ENCODE data around the gene WNT3A. TPM values are rescaled to one million over a fixed set of nuclear protein-coding genes. Genes with fewer than 3 reads are reported as not detected.

The WNT3A gene
- total RNA-seq, 4 donors from 2014 or later = 1.9 to 4.1 (median 3.5) TPM

DNA sequence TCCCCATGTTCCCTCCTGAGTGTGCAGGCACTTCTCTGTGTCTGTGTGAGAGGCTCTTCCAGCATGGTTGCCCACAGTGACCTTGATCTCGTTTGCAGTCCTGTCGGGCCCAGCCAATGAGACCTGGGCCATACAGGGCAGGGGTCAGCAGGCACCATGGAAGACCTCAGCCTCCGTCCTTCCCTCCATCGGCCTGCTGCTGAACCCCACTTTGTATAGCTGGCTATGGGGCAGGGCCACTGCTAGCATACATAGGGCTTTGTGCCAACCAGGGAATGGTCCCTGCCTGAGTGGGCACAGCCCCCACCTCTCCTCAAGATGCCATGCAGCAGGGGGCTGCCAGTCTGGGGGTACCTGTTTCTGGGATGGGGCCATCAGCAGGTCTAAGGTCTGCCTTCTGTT lies 92.5 kb downstream of the WNT3A start:
- TF ChIP-seq, protein P1, sequence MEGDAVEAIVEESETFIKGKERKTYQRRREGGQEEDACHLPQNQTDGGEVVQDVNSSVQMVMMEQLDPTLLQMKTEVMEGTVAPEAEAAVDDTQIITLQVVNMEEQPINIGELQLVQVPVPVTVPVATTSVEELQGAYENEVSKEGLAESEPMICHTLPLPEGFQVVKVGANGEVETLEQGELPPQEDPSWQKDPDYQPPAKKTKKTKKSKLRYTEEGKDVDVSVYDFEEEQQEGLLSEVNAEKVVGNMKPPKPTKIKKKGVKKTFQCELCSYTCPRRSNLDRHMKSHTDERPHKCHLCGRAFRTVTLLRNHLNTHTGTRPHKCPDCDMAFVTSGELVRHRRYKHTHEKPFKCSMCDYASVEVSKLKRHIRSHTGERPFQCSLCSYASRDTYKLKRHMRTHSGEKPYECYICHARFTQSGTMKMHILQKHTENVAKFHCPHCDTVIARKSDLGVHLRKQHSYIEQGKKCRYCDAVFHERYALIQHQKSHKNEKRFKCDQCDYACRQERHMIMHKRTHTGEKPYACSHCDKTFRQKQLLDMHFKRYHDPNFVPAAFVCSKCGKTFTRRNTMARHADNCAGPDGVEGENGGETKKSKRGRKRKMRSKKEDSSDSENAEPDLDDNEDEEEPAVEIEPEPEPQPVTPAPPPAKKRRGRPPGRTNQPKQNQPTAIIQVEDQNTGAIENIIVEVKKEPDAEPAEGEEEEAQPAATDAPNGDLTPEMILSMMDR (IDR thresholded peaks at IDR 0.05) = no peak
- no peak for TF ChIP-seq POLR2A (IDR thresholded peaks at IDR 0.05)
- H3K4me3 ChIP-seq (ENCODE audit: low read depth, poor library complexity, severe bottlenecking) = no peak overlapping the region
- WGBS, 2 donors = 52 to 82% methylated on average over 4 of the region's 4 CpGs
- peak in 1 of 2 donors; percentile 82 for DNase-seq (ENCODE audit: low spot score in 2 of 2)
- intact Hi-C loops (cut with DNase I; ENCODE audit: low total_unique reads) = no loop called here

DNA sequence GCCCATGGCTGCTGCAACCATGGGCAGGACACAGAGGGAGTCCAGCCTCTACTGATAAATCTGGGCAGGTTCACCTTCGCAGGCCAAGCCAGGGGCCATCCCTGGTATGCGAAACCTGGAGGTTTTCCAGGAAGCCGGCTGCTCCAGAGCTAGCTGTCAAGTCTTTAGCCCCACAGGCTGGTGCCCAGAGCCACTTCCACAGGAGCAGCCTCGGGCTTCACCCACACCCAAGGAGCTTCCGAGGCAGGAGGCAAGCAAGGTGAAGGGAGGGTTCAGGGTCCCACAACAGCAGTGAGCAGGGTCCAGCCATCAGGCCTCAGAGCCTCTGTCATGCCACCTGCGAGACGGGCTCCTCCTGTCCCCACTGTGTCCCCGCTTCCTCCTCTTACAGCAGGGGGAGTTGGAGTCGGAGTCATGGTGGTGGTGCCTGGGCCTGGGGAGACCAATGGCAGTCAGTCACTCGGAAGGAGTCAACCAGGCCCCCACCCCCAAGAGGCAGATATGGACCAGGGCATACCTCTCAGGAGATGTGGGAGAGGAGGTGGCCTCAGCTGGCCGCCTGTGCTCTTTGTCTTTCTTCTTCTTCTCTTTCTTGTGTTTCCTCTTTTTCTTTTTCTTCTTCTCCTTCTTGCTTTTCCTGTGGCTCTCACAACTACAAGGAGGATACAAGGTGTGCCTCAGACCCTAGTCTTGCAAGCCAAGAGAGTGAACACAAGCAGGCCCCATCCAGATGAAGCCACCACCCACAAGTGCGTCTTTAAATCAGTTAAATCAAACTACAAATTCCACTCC lies 94.2 kb downstream of the WNT3A start:
- no peak overlapping the region for H3K4me3 ChIP-seq (ENCODE audit: low read depth, poor library complexity, severe bottlenecking)
- intact Hi-C loops (cut with DNase I; ENCODE audit: low total_unique reads) = no loop called here
- 75 to 78% methylated on average over 12 of the region's 12 CpGs for WGBS, 2 donors
- peak; percentile 13 to 83 for DNase-seq (ENCODE audit: low spot score in 2 of 2)
- TF ChIP-seq, protein P1 (IDR thresholded peaks at IDR 0.05) = no peak
- TF ChIP-seq POLR2A (IDR thresholded peaks at IDR 0.05) = no peak

DNA sequence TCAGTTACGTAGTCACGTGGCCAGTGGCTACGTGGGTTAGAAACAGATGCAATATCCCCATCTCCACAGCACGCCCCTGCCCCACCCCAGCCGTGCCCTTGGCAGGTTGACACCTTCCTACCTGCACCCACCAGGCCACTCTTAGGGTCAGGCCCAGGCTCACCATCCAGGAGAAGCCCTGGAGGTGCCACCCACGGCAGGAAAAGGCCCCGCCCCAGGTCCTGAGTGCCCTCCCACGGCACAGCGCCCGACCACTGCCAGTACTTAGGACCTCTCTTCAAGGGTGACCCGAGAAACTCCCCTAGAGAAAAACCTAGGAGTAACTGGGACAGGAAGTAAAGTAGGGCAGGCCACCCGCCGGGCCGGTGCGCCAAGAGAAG lies 94.8 kb downstream of the WNT3A start:
- WGBS, 2 donors = 29 to 35% methylated on average over 15 of the region's 15 CpGs
- no peak overlapping the region for H3K4me3 ChIP-seq (ENCODE audit: low read depth, poor library complexity, severe bottlenecking)
- peak; percentile 18 to 86 for DNase-seq (ENCODE audit: low spot score in 2 of 2)
- TF ChIP-seq, protein P1 (IDR thresholded peaks at IDR 0.05) = no peak
- no peak for TF ChIP-seq POLR2A (IDR thresholded peaks at IDR 0.05)
- intact Hi-C loops (cut with DNase I; ENCODE audit: low total_unique reads) = no loop called here

DNA sequence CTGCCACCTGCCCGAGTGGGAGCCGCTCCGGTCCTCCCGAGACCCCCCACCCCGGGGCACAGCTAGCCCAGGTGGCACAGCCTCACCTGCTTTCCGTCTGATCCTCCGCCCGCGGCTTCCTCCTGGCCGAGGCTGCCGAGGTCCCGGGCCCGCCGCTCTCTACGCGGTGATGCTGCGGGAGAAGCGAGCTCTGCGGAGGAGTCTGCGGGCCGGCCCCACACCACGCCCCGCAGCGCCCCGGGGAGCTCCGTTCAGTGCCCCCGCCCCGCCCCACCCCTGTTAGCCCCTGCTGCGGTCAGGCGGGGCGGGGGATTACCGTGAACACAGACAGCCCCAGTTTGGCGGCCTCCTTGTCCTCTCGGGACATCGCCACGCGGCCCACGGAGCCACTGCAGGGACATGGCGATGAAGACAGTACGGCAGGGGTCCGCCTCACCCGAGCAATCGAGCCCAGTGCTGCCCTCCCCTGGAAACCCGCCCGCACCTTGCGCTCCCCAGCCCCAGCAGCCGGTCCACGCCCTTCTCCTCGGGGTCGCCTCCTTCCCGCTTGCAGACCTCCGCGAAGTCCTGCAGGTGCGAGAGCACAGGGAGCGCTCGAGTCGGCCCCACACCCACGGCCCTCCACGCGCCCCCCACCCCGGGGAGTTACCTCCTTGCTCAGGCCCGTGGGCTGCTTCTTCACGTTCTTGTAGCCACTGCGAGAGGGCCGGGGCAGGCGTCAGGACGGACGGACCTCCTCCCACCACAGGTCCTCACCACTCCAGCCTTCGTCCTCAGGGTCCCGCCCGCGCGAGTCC lies 95.4 kb downstream of the WNT3A start:
- intact Hi-C loops (cut with DNase I; ENCODE audit: low total_unique reads) = no loop called here

GRCh38 chr1:228102791-228103620 lies 96.2 kb downstream of the WNT3A start, which contains the start of gene C1orf35:
C1orf35 (minus strand) TSS chr1:228103325; CDS start chr1:228103227, 98 bp downstream.
- peak within 1 kb of the TSS; percentile 86 for H3K4me3 ChIP-seq (ENCODE audit: low read depth, poor library complexity, severe bottlenecking)
- peak; percentile 88 to 99 for DNase-seq (ENCODE audit: low spot score in 2 of 2)
- TF ChIP-seq POLR2A (IDR thresholded peaks at IDR 0.05) = no peak
- TF ChIP-seq, protein P1 (IDR thresholded peaks at IDR 0.05) = no peak
- 0 to 1% methylated on average over 34 to 84 of the region's 104 CpGs for WGBS, 2 donors
- intact Hi-C loops (cut with DNase I; ENCODE audit: low total_unique reads) = no loop called here

More for the DNA sequence above, 95.4 kb downstream of the WNT3A start:
- DNase-seq (ENCODE audit: low spot score in 2 of 2) = peak; percentile 21 to 90
- TF ChIP-seq, protein P1 (IDR thresholded peaks at IDR 0.05) = no peak
- TF ChIP-seq POLR2A (IDR thresholded peaks at IDR 0.05) = no peak
- 3 to 6% methylated on average over 24 to 71 of the region's 73 CpGs for WGBS, 2 donors
- peak overlapping the region; percentile 86 for H3K4me3 ChIP-seq (ENCODE audit: low read depth, poor library complexity, severe bottlenecking)
